HCT116 (cell line): ENCODE results near the gene SLC9A9.

Experiments
- CBX3 ChIP-seq: IDR thresholded peaks from 2 replicates; pipeline ENCODE4 v1.6.1; 2012; ENCODE audit warnings: low read depth
- CTCF ChIP-seq, 3 experiments: fragments of 200-600 bp in 1 of 3; sonication (generic) in 1 of 3; IDR thresholded peaks in 2 of 3; conservative IDR thresholded peaks in 1 of 3; 2 replicates each; pipeline ENCODE4 v1.5.1; 2012 to 2017; ENCODE audit warnings: low read depth in 2 of 3, low read length in 2 of 3, antibody characterized with exemption in 1 of 3, borderline replicate concordance in 1 of 3, control low read depth in 1 of 3, mild to moderate bottlenecking in 1 of 3, mixed read lengths in 1 of 3, mixed run types in 1 of 3, moderate library complexity in 1 of 3; ENCODE audit not compliant: insufficient read depth in 1 of 3
- ELF1 ChIP-seq: IDR thresholded peaks from 2 replicates; pipeline ENCODE4 v1.6.1; 2012; ENCODE audit warnings: low read depth, borderline replicate concordance
- EZH2phosphoT487 ChIP-seq: fragments of 200-600 bp; IDR thresholded peaks from 2 replicates; pipeline ENCODE4 v1.6.1; 2018; ENCODE audit warnings: antibody characterized with exemption, borderline replicate concordance

GRCh38 chr3:143596957-143597642 is 251.2 kb downstream of the SLC9A9 start:
- TF ChIP-seq CTCF (IDR thresholded peaks at IDR 0.05 in 2 of 3, conservative IDR thresholded peaks at IDR 0.05 in 1 of 3; ENCODE audit: borderline replicate concordance in 1 of 3, insufficient read depth in 1 of 3, low read depth in 2 of 3, low read length in 2 of 3) (no peak), EZH2phosphoT487 (no peak), ELF1 (no peak), CBX3 (no peak)
